ENCODE results near the gene SOBP.

The SOBP gene

GRCh38 chr6:107647439-107647948, 157.6 kb downstream of the SOBP start:
- H3K4me2 ChIP-seq = no peak overlapping the region
- no peak overlapping the region for H3K27ac ChIP-seq
- TF ChIP-seq, protein P1, sequence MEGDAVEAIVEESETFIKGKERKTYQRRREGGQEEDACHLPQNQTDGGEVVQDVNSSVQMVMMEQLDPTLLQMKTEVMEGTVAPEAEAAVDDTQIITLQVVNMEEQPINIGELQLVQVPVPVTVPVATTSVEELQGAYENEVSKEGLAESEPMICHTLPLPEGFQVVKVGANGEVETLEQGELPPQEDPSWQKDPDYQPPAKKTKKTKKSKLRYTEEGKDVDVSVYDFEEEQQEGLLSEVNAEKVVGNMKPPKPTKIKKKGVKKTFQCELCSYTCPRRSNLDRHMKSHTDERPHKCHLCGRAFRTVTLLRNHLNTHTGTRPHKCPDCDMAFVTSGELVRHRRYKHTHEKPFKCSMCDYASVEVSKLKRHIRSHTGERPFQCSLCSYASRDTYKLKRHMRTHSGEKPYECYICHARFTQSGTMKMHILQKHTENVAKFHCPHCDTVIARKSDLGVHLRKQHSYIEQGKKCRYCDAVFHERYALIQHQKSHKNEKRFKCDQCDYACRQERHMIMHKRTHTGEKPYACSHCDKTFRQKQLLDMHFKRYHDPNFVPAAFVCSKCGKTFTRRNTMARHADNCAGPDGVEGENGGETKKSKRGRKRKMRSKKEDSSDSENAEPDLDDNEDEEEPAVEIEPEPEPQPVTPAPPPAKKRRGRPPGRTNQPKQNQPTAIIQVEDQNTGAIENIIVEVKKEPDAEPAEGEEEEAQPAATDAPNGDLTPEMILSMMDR (conservative IDR thresholded peaks at IDR 0.05; ENCODE audit: low read depth, low read length) = no peak
- no peaks in the 10 kb centered on the region for H3K27me3 ChIP-seq (ENCODE audit: insufficient read depth, low read depth)
- no peak overlapping the region for H3K4me3 ChIP-seq (IDR thresholded peaks at IDR 0.05; ENCODE audit: insufficient read depth, low read depth, low read length)
- no peak overlapping the region for H2AFZ ChIP-seq (ENCODE audit: low read depth)
- H3K4me1 ChIP-seq (ENCODE audit: low read depth, poor library complexity, severe bottlenecking) = no peaks in the 10 kb centered on the region
- no peak overlapping the region for H3K9ac ChIP-seq
- no peaks in the 10 kb centered on the region for H3K79me2 ChIP-seq (ENCODE audit: insufficient read depth, low read depth)
- no peaks in the 10 kb centered on the region for H4K20me1 ChIP-seq (ENCODE audit: insufficient read depth)
- H3K36me3 ChIP-seq (ENCODE audit: insufficient read depth) = no peaks in the 10 kb centered on the region

GRCh38 chr6:107648983-107649382, 159.1 kb downstream of the SOBP start:
- no peak overlapping the region for H3K27ac ChIP-seq
- H4K20me1 ChIP-seq (ENCODE audit: insufficient read depth) = no peaks in the 10 kb centered on the region
- no peaks in the 10 kb centered on the region for H3K4me1 ChIP-seq (ENCODE audit: low read depth, poor library complexity, severe bottlenecking)
- no peaks in the 10 kb centered on the region for H3K36me3 ChIP-seq (ENCODE audit: insufficient read depth)
- H2AFZ ChIP-seq (ENCODE audit: low read depth) = no peak overlapping the region
- H3K4me3 ChIP-seq (IDR thresholded peaks at IDR 0.05; ENCODE audit: insufficient read depth, low read depth, low read length) = no peak overlapping the region
- H3K79me2 ChIP-seq (ENCODE audit: insufficient read depth, low read depth) = no peaks in the 10 kb centered on the region
- TF ChIP-seq, protein P1 (conservative IDR thresholded peaks at IDR 0.05; ENCODE audit: low read depth, low read length) = no peak
- H3K4me2 ChIP-seq = no peak overlapping the region
- H3K27me3 ChIP-seq (ENCODE audit: insufficient read depth, low read depth) = no peaks in the 10 kb centered on the region
- H3K9ac ChIP-seq = no peak overlapping the region

GRCh38 chr6:107652526-107653182, 162.7 kb downstream of the SOBP start:
- H3K4me3 ChIP-seq (IDR thresholded peaks at IDR 0.05; ENCODE audit: insufficient read depth, low read depth, low read length) = no peak overlapping the region
- no peaks in the 10 kb centered on the region for H4K20me1 ChIP-seq (ENCODE audit: insufficient read depth)
- no peaks in the 10 kb centered on the region for H3K36me3 ChIP-seq (ENCODE audit: insufficient read depth)
- no peaks in the 10 kb centered on the region for H3K79me2 ChIP-seq (ENCODE audit: insufficient read depth, low read depth)
- no peak overlapping the region for H3K9ac ChIP-seq
- TF ChIP-seq, protein P1 (conservative IDR thresholded peaks at IDR 0.05; ENCODE audit: low read depth, low read length) = no peak
- H3K4me1 ChIP-seq (ENCODE audit: low read depth, poor library complexity, severe bottlenecking) = peaks cover 28% of the 10 kb centered on the region
- no peak overlapping the region for H3K27ac ChIP-seq
- no peak overlapping the region for H3K4me2 ChIP-seq
- no peak overlapping the region for H2AFZ ChIP-seq (ENCODE audit: low read depth)
- no peaks in the 10 kb centered on the region for H3K27me3 ChIP-seq (ENCODE audit: insufficient read depth, low read depth)

DNA sequence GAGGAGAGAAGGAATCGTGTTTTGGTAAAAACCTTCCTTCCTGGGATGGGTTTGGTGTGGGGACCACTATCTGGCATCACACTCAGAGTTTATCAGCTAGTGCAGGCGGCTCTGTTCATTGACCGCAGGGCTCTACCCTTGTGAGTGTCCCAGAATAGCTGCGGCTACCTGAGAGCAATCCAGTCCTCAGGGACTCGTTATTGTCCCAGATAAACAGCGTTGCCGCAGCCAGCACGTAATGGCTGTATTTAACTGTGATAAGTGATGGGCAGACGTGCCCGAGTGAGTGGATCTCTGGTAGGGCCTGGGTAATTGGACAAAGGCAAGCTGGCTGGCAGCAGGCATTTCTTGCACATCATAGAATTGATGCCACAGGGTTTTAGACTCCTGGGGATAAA, 163.3 kb downstream of the SOBP start:
- H3K4me2 ChIP-seq = no peak overlapping the region
- no peak overlapping the region for H3K27ac ChIP-seq

More for the DNA sequence above, 163.3 kb downstream of the SOBP start:
- H3K4me3 ChIP-seq (IDR thresholded peaks at IDR 0.05; ENCODE audit: insufficient read depth, low read depth, low read length) = no peak overlapping the region
- TF ChIP-seq, protein P1 (conservative IDR thresholded peaks at IDR 0.05; ENCODE audit: low read depth, low read length) = no peak
- peaks cover 30% of the 10 kb centered on the region for H3K4me1 ChIP-seq (ENCODE audit: low read depth, poor library complexity, severe bottlenecking)
- H4K20me1 ChIP-seq (ENCODE audit: insufficient read depth) = no peaks in the 10 kb centered on the region
- no peaks in the 10 kb centered on the region for H3K79me2 ChIP-seq (ENCODE audit: insufficient read depth, low read depth)
- H3K27me3 ChIP-seq (ENCODE audit: insufficient read depth, low read depth) = no peaks in the 10 kb centered on the region
- H3K36me3 ChIP-seq (ENCODE audit: insufficient read depth) = no peaks in the 10 kb centered on the region
- no peak overlapping the region for H3K9ac ChIP-seq
- no peak overlapping the region for H2AFZ ChIP-seq (ENCODE audit: low read depth)

All from KMS-11 (cell line).